ENCODE measurements around the gene IL1R2. TPM values are rescaled to one million over a fixed set of nuclear protein-coding genes. Genes with fewer than 3 reads are reported as not detected.

IL1R2 gene
- total and polyA plus RNA-seq, 2 experiments from 2014 or later = not detected

DNA sequence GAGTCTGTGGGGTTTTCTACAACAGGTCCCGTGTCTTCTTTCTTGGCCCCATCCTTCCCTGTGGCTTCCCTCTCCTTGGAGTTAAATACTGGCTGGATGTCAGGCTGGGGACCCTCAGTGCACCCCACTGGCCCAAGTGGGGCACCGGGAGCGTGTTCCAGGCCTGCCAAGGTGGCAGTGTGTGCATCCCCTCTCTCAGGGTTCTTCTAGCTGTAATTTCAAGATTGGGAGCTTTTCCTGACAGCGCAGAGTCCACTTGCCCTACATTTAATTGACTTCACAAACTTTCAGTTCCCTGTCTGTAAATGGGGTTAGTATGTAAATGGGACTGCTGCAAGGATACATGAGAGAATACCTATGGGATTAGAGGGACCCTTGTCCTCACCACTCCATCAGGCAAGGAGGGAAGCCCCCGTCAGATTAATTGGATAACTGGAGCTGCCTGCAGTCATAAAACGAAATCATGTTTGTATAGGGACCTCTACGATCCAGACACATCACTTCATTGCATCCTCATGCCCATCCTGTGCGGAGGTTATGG, 66.6 kb downstream of the IL1R2 start (continued):
- TF ChIP-seq, protein P1, sequence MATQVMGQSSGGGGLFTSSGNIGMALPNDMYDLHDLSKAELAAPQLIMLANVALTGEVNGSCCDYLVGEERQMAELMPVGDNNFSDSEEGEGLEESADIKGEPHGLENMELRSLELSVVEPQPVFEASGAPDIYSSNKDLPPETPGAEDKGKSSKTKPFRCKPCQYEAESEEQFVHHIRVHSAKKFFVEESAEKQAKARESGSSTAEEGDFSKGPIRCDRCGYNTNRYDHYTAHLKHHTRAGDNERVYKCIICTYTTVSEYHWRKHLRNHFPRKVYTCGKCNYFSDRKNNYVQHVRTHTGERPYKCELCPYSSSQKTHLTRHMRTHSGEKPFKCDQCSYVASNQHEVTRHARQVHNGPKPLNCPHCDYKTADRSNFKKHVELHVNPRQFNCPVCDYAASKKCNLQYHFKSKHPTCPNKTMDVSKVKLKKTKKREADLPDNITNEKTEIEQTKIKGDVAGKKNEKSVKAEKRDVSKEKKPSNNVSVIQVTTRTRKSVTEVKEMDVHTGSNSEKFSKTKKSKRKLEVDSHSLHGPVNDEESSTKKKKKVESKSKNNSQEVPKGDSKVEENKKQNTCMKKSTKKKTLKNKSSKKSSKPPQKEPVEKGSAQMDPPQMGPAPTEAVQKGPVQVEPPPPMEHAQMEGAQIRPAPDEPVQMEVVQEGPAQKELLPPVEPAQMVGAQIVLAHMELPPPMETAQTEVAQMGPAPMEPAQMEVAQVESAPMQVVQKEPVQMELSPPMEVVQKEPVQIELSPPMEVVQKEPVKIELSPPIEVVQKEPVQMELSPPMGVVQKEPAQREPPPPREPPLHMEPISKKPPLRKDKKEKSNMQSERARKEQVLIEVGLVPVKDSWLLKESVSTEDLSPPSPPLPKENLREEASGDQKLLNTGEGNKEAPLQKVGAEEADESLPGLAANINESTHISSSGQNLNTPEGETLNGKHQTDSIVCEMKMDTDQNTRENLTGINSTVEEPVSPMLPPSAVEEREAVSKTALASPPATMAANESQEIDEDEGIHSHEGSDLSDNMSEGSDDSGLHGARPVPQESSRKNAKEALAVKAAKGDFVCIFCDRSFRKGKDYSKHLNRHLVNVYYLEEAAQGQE (IDR thresholded peaks at IDR 0.05; ENCODE audit: unreplicated experiment) = no peak
- no peak for TF ChIP-seq NANOG (IDR thresholded peaks at IDR 0.05; ENCODE audit: borderline replicate concordance)

DNA sequence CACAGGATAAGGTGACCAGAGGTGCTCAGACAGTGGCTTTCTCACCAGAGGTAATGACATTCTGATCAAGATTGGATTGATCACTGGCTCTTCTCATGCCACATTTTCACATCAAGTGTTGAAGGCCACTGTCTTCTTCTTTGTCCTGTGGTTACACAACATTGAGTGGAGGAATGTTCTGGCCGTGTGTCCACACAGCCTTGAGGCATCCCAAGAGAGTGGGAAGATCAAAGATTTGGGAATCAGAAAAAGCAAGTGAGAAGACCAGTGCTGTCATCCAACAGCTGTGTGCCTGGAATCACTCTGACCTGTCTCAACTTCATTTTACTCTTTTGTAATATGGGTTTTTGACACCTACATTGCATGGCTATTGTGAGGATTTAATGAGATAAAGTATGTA, 67.4 kb downstream of the IL1R2 start:
- DNase-seq (ENCODE audit: low spot score) = no peak
- Histone ChIP-seq H3K4me2 (no peak overlapping the region), H2AFZ (no peak overlapping the region), H3K27me3 (ENCODE audit: insufficient read depth) (no peaks in the 10 kb centered on the region), H3K79me2 (replicated peaks; ENCODE audit: insufficient read depth) (no peaks in the 10 kb centered on the region), H3K4me3 (no peak overlapping the region), H3K36me3 (ENCODE audit: insufficient read depth) (no peaks in the 10 kb centered on the region), H3K27ac (ENCODE audit: low read depth) (no peak overlapping the region), H3K9me2 (ENCODE audit: insufficient read depth) (peaks cover 6% of the 10 kb centered on the region; the same call in 1 of the 2 replicates), H3F3A (replicated peaks; ENCODE audit: low read depth) (no peaks in the 10 kb centered on the region), H4K20me1 (replicated peaks; ENCODE audit: insufficient read depth) (no peaks in the 10 kb centered on the region), H3K4me1 (ENCODE audit: insufficient read depth) (no peaks in the 10 kb centered on the region)
- no peak overlapping the region for H3K4me3 Mint-ChIP-seq
- H3K9me3 Mint-ChIP-seq = no peaks in the 10 kb centered on the region
- no peak for ATAC-seq
- no peaks in the 10 kb centered on the region for H3K27me3 Mint-ChIP-seq (ENCODE audit: insufficient read depth, low read depth, poor library complexity)
- no peaks in the 10 kb centered on the region; the same call in 2 of the 3 replicates for H3K4me1 Mint-ChIP-seq
- H3K36me3 Mint-ChIP-seq (ENCODE audit: low read depth) = no peaks in the 10 kb centered on the region
- H3K27ac Mint-ChIP-seq = no peak overlapping the region
- TF ChIP-seq EZH2 (IDR thresholded peaks at IDR 0.05; ENCODE audit: low read depth, unreplicated experiment) (no peak), NANOG (IDR thresholded peaks at IDR 0.05; ENCODE audit: borderline replicate concordance) (no peak), CREB1 (CRISPR knock-in tag; IDR thresholded peaks at IDR 0.05; ENCODE audit: low read depth) (no peak), ZNF331 (CRISPR knock-in tag; IDR thresholded peaks at IDR 0.05; ENCODE audit: low read depth) (no peak)
- TF ChIP-seq, protein P1 (IDR thresholded peaks at IDR 0.05; ENCODE audit: unreplicated experiment) = no peak
- TF ChIP-seq, protein P2, sequence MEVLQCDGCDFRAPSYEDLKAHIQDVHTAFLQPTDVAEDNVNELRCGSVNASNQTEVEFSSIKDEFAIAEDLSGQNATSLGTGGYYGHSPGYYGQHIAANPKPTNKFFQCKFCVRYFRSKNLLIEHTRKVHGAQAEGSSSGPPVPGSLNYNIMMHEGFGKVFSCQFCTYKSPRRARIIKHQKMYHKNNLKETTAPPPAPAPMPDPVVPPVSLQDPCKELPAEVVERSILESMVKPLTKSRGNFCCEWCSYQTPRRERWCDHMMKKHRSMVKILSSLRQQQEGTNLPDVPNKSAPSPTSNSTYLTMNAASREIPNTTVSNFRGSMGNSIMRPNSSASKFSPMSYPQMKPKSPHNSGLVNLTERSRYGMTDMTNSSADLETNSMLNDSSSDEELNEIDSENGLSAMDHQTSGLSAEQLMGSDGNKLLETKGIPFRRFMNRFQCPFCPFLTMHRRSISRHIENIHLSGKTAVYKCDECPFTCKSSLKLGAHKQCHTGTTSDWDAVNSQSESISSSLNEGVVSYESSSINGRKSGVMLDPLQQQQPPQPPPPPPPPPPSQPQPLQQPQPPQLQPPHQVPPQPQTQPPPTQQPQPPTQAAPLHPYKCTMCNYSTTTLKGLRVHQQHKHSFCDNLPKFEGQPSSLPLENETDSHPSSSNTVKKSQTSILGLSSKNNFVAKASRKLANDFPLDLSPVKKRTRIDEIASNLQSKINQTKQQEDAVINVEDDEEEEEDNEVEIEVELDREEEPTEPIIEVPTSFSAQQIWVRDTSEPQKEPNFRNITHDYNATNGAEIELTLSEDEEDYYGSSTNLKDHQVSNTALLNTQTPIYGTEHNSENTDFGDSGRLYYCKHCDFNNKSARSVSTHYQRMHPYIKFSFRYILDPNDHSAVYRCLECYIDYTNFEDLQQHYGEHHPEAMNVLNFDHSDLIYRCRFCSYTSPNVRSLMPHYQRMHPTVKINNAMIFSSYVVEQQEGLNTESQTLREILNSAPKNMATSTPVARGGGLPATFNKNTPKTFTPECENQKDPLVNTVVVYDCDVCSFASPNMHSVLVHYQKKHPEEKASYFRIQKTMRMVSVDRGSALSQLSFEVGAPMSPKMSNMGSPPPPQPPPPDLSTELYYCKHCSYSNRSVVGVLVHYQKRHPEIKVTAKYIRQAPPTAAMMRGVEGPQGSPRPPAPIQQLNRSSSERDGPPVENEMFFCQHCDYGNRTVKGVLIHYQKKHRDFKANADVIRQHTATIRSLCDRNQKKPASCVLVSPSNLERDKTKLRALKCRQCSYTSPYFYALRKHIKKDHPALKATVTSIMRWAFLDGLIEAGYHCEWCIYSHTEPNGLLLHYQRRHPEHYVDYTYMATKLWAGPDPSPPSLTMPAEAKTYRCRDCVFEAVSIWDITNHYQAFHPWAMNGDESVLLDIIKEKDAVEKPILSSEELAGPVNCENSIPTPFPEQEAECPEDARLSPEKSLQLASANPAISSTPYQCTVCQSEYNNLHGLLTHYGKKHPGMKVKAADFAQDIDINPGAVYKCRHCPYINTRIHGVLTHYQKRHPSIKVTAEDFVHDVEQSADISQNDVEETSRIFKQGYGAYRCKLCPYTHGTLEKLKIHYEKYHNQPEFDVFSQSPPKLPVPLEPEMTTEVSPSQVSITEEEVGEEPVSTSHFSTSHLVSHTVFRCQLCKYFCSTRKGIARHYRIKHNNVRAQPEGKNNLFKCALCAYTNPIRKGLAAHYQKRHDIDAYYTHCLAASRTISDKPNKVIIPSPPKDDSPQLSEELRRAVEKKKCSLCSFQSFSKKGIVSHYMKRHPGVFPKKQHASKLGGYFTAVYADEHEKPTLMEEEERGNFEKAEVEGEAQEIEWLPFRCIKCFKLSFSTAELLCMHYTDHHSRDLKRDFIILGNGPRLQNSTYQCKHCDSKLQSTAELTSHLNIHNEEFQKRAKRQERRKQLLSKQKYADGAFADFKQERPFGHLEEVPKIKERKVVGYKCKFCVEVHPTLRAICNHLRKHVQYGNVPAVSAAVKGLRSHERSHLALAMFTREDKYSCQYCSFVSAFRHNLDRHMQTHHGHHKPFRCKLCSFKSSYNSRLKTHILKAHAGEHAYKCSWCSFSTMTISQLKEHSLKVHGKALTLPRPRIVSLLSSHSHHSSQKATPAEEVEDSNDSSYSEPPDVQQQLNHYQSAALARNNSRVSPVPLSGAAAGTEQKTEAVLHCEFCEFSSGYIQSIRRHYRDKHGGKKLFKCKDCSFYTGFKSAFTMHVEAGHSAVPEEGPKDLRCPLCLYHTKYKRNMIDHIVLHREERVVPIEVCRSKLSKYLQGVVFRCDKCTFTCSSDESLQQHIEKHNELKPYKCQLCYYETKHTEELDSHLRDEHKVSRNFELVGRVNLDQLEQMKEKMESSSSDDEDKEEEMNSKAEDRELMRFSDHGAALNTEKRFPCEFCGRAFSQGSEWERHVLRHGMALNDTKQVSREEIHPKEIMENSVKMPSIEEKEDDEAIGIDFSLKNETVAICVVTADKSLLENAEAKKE (CRISPR knock-in tag; IDR thresholded peaks at IDR 0.05) = no peak
- TF ChIP-seq, protein P3, sequence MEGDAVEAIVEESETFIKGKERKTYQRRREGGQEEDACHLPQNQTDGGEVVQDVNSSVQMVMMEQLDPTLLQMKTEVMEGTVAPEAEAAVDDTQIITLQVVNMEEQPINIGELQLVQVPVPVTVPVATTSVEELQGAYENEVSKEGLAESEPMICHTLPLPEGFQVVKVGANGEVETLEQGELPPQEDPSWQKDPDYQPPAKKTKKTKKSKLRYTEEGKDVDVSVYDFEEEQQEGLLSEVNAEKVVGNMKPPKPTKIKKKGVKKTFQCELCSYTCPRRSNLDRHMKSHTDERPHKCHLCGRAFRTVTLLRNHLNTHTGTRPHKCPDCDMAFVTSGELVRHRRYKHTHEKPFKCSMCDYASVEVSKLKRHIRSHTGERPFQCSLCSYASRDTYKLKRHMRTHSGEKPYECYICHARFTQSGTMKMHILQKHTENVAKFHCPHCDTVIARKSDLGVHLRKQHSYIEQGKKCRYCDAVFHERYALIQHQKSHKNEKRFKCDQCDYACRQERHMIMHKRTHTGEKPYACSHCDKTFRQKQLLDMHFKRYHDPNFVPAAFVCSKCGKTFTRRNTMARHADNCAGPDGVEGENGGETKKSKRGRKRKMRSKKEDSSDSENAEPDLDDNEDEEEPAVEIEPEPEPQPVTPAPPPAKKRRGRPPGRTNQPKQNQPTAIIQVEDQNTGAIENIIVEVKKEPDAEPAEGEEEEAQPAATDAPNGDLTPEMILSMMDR (conservative IDR thresholded peaks at IDR 0.05; ENCODE audit: low read depth in 2 of 2) = no peak

Data from GM23338 (cell line).